ENCODE measurements around the gene DBP.
A peak's percentile ranks its signal among the peaks of the same experiment; 100 is the strongest.
"Not testable (repeated sequence)": the region's sequence is repeated elsewhere in the genome, so short reads cannot be mapped to it uniquely, and the experiment has no call there.

The DBP gene

DNA sequence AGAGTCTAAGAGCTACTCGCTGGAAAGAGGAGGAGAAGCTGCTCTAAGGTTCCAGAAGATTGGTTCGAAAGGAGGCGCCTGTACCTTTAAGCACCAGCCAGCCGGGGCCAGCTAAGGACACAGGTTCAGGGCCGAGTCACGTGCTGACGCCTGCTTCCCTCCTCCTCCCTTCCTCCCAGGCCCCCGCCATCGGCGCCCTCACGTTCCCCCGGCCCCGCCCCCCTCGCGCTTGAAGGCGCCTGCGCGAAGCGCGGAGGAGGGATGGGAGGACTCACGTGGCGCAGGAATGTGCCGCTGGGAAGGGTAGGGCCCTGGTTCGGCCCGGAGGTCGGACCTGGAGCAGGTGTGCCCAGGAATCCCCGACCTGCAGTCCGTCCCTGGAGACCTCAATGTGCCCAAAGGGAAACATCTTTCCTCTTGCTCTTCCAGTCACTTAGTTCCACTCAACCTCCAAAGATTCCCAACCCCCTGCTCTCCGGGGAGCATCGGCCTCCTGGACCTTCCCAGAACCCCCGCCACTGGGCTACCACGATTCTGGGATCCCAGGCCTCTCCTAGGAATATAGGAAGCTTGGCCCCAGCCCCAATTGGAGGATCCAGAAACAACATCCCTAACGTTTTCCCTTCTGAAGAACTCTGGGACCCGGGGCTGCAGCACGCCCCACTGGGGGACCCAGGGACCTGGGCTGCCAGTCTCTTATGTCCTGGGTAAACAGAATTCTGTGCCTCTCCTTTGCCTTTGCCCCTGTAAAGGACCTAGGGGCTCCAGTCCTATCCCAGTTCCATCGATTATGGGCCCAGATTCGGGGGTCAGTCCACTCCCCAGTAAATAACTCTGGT is 2.5 kb downstream of the DBP start:
- 10 to 11% methylated on average over 37 of the region's 37 CpGs for WGBS, 2 experiments
- Histone ChIP-seq H3K4me1 (ENCODE audit: control insufficient read depth, insufficient read depth, low read length) (peaks cover 25% of the 10 kb centered on the region), H3K9me3 (ENCODE audit: control insufficient read depth, low read length) (no peaks in the 10 kb centered on the region), H3K27me3 (ENCODE audit: control insufficient read depth, insufficient read depth, low read length, poor library complexity, severe bottlenecking) (peaks cover 10% of the 10 kb centered on the region), H3K36me3 (ENCODE audit: control insufficient read depth, insufficient read depth, low read length) (no peaks in the 10 kb centered on the region), H3K4me3 (ENCODE audit: insufficient read depth, low read depth, low read length) (peak overlapping the region; percentile 75), H3K27ac (ENCODE audit: insufficient read depth, low read depth, low read length, poor library complexity, severe bottlenecking) (peak overlapping the region; percentile 74)

DNA sequence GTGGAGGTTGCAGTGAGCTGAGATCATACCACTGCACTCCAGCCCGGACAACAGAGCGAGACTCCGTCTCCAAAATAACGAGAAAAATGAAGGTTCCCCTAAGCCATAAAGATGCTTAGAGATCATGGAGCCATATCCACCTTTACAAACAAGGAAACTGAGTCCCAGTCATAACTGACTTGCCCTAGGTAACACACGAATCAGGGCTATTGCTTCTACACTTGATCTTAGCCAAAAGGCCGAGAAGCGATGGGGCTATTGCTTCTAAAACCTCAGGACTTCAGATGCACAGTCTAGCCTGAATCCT is 3.2 kb downstream of the DBP start:
- Histone ChIP-seq H3K27ac (ENCODE audit: insufficient read depth, low read depth, low read length, poor library complexity, severe bottlenecking) (peak overlapping the region; percentile 57), H3K9me3 (ENCODE audit: control insufficient read depth, low read length) (no peaks in the 10 kb centered on the region), H3K4me1 (ENCODE audit: control insufficient read depth, insufficient read depth, low read length) (peaks cover 29% of the 10 kb centered on the region), H3K36me3 (ENCODE audit: control insufficient read depth, insufficient read depth, low read length) (no peaks in the 10 kb centered on the region), H3K27me3 (ENCODE audit: control insufficient read depth, insufficient read depth, low read length, poor library complexity, severe bottlenecking) (peaks cover 10% of the 10 kb centered on the region), H3K4me3 (ENCODE audit: insufficient read depth, low read depth, low read length) (peak overlapping the region; percentile 20)
- 83 to 90% methylated on average over 7 of the region's 7 CpGs for WGBS, 2 experiments

- peaks cover 10% of the 10 kb centered on the region for H3K27me3 ChIP-seq (ENCODE audit: control insufficient read depth, insufficient read depth, low read length, poor library complexity, severe bottlenecking)
- H3K9me3 ChIP-seq (ENCODE audit: control insufficient read depth, low read length) = no peaks in the 10 kb centered on the region
- H3K4me1 ChIP-seq (ENCODE audit: control insufficient read depth, insufficient read depth, low read length) = peaks cover 23% of the 10 kb centered on the region
- H3K36me3 ChIP-seq (ENCODE audit: control insufficient read depth, insufficient read depth, low read length) = no peaks in the 10 kb centered on the region
- no peak overlapping the region for H3K4me3 ChIP-seq (ENCODE audit: insufficient read depth, low read depth, low read length)
- 90 to 94% methylated on average over 22 of the region's 22 CpGs for WGBS, 2 experiments
- no peak overlapping the region for H3K27ac ChIP-seq (ENCODE audit: insufficient read depth, low read depth, low read length, poor library complexity, severe bottlenecking)
Observed at GRCh38 chr19:48633148-48634035, 3.8 kb downstream of the DBP start.

DNA sequence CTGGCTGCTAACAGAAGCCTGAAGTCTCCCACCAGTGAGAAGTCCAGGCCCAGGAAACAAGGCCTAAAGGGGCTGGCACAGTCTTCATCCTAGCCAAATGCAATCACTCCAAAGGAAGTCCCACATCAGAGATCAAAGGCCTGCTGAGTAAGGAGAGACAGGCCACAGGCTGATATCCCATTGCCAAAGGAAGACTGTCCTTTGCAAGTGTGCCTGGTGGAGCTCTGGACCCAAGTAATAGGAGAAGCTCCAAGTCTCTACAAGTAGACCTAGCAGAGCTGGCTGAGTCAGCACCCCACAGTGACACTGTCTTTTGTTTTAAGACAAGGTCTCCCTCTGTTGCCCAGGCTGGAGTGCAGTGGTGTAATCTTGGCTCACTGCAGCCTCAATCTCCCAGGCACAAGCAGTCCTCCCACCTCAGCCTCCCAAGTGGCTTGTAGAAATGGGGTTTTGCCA is 4.5 kb downstream of the DBP start:
- Histone ChIP-seq H3K27ac (ENCODE audit: insufficient read depth, low read depth, low read length, poor library complexity, severe bottlenecking) (no peak overlapping the region), H3K27me3 (ENCODE audit: control insufficient read depth, insufficient read depth, low read length, poor library complexity, severe bottlenecking) (peaks cover 10% of the 10 kb centered on the region), H3K4me1 (ENCODE audit: control insufficient read depth, insufficient read depth, low read length) (peaks cover 22% of the 10 kb centered on the region), H3K36me3 (ENCODE audit: control insufficient read depth, insufficient read depth, low read length) (no peaks in the 10 kb centered on the region), H3K4me3 (ENCODE audit: insufficient read depth, low read depth, low read length) (no peak overlapping the region), H3K9me3 (ENCODE audit: control insufficient read depth, low read length) (no peaks in the 10 kb centered on the region)

GRCh38 chr19:48632286-48632685 is 4.9 kb downstream of the DBP start:
- not testable (repeated sequence) for H3K4me3 ChIP-seq (ENCODE audit: insufficient read depth, low read depth, low read length); H3K27ac ChIP-seq (ENCODE audit: insufficient read depth, low read depth, low read length, poor library complexity, severe bottlenecking); H3K9me3 ChIP-seq (ENCODE audit: control insufficient read depth, low read length); H3K36me3 ChIP-seq (ENCODE audit: control insufficient read depth, insufficient read depth, low read length)
- WGBS, 2 experiments = 92 to 95% methylated on average over 11 of the region's 11 CpGs
- peaks cover 22% of the 10 kb centered on the region for H3K4me1 ChIP-seq (ENCODE audit: control insufficient read depth, insufficient read depth, low read length)
- peaks cover 10% of the 10 kb centered on the region for H3K27me3 ChIP-seq (ENCODE audit: control insufficient read depth, insufficient read depth, low read length, poor library complexity, severe bottlenecking)

- 76 to 78% methylated on average over 3 of the region's 3 CpGs for WGBS, 2 experiments
- H3K27ac ChIP-seq (ENCODE audit: insufficient read depth, low read depth, low read length, poor library complexity, severe bottlenecking) = peak overlapping the region; percentile 91
- H3K4me1 ChIP-seq (ENCODE audit: control insufficient read depth, insufficient read depth, low read length) = peaks cover 22% of the 10 kb centered on the region
- H3K27me3 ChIP-seq (ENCODE audit: control insufficient read depth, insufficient read depth, low read length, poor library complexity, severe bottlenecking) = peaks cover 6% of the 10 kb centered on the region
- no peaks in the 10 kb centered on the region for H3K9me3 ChIP-seq (ENCODE audit: control insufficient read depth, low read length)
- no peak overlapping the region for H3K4me3 ChIP-seq (ENCODE audit: insufficient read depth, low read depth, low read length)
- H3K36me3 ChIP-seq (ENCODE audit: control insufficient read depth, insufficient read depth, low read length) = no peaks in the 10 kb centered on the region
Observed at GRCh38 chr19:48631225-48631624, 6.0 kb downstream of the DBP start.

GRCh38 chr19:48630296-48631063 is 6.7 kb downstream of the DBP start:
- Histone ChIP-seq H3K4me1 (ENCODE audit: control insufficient read depth, insufficient read depth, low read length) (peaks cover 23% of the 10 kb centered on the region), H3K27ac (ENCODE audit: insufficient read depth, low read depth, low read length, poor library complexity, severe bottlenecking) (peak overlapping the region; percentile 91), H3K4me3 (ENCODE audit: insufficient read depth, low read depth, low read length) (peak overlapping the region; percentile 21)

DNA sequence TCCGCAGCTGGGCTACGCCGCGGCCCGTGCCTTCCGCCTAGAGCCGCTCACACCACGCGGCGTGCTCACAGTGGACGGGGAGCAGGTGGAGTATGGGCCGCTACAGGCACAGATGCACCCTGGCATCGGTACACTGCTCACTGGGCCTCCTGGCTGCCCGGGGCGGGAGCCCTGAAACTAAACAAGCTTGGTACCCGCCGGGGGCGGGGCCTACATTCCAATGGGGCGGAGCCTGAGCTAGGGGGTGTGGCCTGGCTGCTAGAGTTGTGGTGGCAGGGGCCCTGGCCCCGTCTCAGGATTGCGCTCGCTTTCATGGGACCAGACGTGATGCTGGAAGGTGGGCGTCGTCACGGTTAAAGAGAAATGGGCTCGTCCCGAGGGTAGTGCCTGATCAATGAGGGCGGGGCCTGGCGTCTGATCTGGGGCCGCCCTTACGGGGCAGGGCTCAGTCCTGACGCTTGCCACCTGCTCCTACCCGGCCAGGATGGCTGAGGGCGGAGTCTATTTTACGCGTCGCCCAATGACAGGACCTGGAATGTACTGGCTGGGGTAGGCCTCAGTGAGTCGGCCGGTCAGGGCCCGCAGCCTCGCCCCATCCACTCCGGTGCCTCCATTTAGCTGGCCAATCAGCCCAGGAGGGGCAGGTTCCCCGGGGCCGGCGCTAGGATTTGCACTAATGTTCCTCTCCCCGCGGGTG is 7.4 kb downstream of the DBP start:
- Histone ChIP-seq H3K4me1 (ENCODE audit: control insufficient read depth, insufficient read depth, low read length) (peaks cover 25% of the 10 kb centered on the region), H3K27me3 (ENCODE audit: control insufficient read depth, insufficient read depth, low read length, poor library complexity, severe bottlenecking) (no peaks in the 10 kb centered on the region), H3K9me3 (ENCODE audit: control insufficient read depth, low read length) (no peaks in the 10 kb centered on the region)

More at GRCh38 chr19:48630296-48631063, 6.7 kb downstream of the DBP start:
- WGBS, 2 experiments = 9% methylated on average over 44 to 47 of the region's 47 CpGs
- Histone ChIP-seq H3K9me3 (ENCODE audit: control insufficient read depth, low read length) (no peaks in the 10 kb centered on the region), H3K27me3 (ENCODE audit: control insufficient read depth, insufficient read depth, low read length, poor library complexity, severe bottlenecking) (no peaks in the 10 kb centered on the region), H3K36me3 (ENCODE audit: control insufficient read depth, insufficient read depth, low read length) (no peaks in the 10 kb centered on the region)

GRCh38 chr19:48629297-48629598 is 7.9 kb downstream of the DBP start:
- no peaks in the 10 kb centered on the region for H3K9me3 ChIP-seq (ENCODE audit: control insufficient read depth, low read length)
- H3K27me3 ChIP-seq (ENCODE audit: control insufficient read depth, insufficient read depth, low read length, poor library complexity, severe bottlenecking) = no peaks in the 10 kb centered on the region
- H3K4me1 ChIP-seq (ENCODE audit: control insufficient read depth, insufficient read depth, low read length) = peaks cover 24% of the 10 kb centered on the region
- no peak overlapping the region for H3K27ac ChIP-seq (ENCODE audit: insufficient read depth, low read depth, low read length, poor library complexity, severe bottlenecking)
- H3K36me3 ChIP-seq (ENCODE audit: control insufficient read depth, insufficient read depth, low read length) = no peaks in the 10 kb centered on the region
- WGBS, 2 experiments = 94 to 95% methylated on average over 22 of the region's 22 CpGs
- no peak overlapping the region for H3K4me3 ChIP-seq (ENCODE audit: insufficient read depth, low read depth, low read length)

More for the DNA sequence above, 7.4 kb downstream of the DBP start:
- WGBS, 2 experiments = 28 to 30% methylated on average over 48 of the region's 48 CpGs
- Histone ChIP-seq H3K36me3 (ENCODE audit: control insufficient read depth, insufficient read depth, low read length) (no peaks in the 10 kb centered on the region), H3K4me3 (ENCODE audit: insufficient read depth, low read depth, low read length) (peak overlapping the region; percentile 21), H3K27ac (ENCODE audit: insufficient read depth, low read depth, low read length, poor library complexity, severe bottlenecking) (peak overlapping the region; percentile 91)
